Urinary bladder (tissue), 4 donors: Measurements from ENCODE around the gene ADPRHL1. TPM values are rescaled to one million over a fixed set of nuclear protein-coding genes. Genes with fewer than 3 reads are reported as not detected.
"Not testable (repeated sequence)": the region's sequence is repeated elsewhere in the genome, so short reads cannot be mapped to it uniquely, and the experiment has no call there.

Experiments
- DNase-seq: peaks from one replicate; pipeline ENCODE4 v3.0.0-alpha.2; 2015; ENCODE audit errors: extremely low spot score
- H3K27ac ChIP-seq: one replicate; pipeline ENCODE4 v1.5.1; 2013; ENCODE audit warnings: low read depth, mild to moderate bottlenecking, moderate library complexity
- H3K36me3 ChIP-seq: one replicate; pipeline ENCODE4 v1.6.1; 2013; ENCODE audit warnings: mild to moderate bottlenecking, moderate library complexity; ENCODE audit not compliant: insufficient read depth
- H3K4me1 ChIP-seq: one replicate; pipeline ENCODE4 v1.6.1; 2013; ENCODE audit warnings: mild to moderate bottlenecking, moderate library complexity; ENCODE audit not compliant: insufficient read depth
- H3K4me3 ChIP-seq: one replicate; pipeline ENCODE4 v1.5.1; 2013; ENCODE audit warnings: low read depth, low read length
- WGBS: extraction: QIAGEN DNeasy Blood & Tissue Kit; methylation state at CpG from one replicate; pipeline ENCODE4 v1.1.7; 2013; 5-methylcytosine and 5-hydroxymethylcytosine counted together
- polyA plus RNA-seq: library from polyadenylated mRNA; stranded (reverse); fragments of 200-250 nt; gene quantifications from one replicate; pipeline ENCODE4 v1.2.3, GENCODE V29; 2013
- total RNA-seq: library from RNA; depleted of rRNA; stranded (reverse); fragments of >200 nt; gene quantifications from one replicate; pipeline ENCODE4 v1.2.3, GENCODE V29; 2014
- donor health status: healthy with polysubstance abuse.
- donor health status: healthy.

ADPRHL1 gene
- total and polyA plus RNA-seq, 2 donors, result 2.6 to 6.0 TPM

- no peak overlapping the region for H3K27ac ChIP-seq
- H3K36me3 ChIP-seq, result no peaks in the 10 kb centered on the region
- no peak overlapping the region for H3K4me3 ChIP-seq
- H3K4me1 ChIP-seq, result no peaks in the 10 kb centered on the region
- DNase-seq, result no peak
- 81% methylated on average over 20 of the region's 20 CpGs for WGBS
Measured at GRCh38 chr13:113373811-113374485, 79.3 kb downstream of the ADPRHL1 start.

GRCh38 chr13:113371701-113372100, 81.6 kb downstream of the ADPRHL1 start:
- not testable (repeated sequence) for H3K4me3 ChIP-seq, H3K4me1 ChIP-seq, H3K27ac ChIP-seq, H3K36me3 ChIP-seq, DNase-seq
- 92% methylated on average over 3 of the region's 3 CpGs for WGBS

DNA sequence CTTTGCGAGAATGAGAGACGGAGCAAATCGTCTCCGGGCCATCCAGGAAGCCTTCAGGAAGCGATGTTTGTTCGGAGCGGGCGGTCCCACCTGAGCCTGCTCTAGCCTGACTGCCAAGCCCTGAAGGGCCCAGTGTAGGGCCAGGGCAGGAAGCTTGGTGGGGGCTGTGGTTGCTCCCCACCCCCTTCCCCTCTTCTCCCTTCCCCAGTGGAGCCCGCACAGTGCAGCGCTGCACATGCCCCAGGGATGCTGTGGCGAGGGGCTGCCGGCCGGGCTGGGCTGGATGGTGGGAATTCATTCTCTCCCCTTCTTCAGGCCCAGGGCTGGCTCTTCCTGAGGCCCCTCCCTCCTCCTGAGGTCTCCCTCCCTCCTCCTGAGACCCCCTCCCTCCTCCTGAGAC, 82.2 kb downstream of the ADPRHL1 start:
- Histone ChIP-seq H3K4me3 (no peak overlapping the region), H3K4me1 (no peaks in the 10 kb centered on the region), H3K27ac (no peak overlapping the region), H3K36me3 (no peaks in the 10 kb centered on the region)
- 89% methylated on average over 13 of the region's 13 CpGs for WGBS
- no peak for DNase-seq

- no peak overlapping the region for H3K4me3 ChIP-seq
- DNase-seq, result no peak
- H3K27ac ChIP-seq, result no peak overlapping the region
- no peaks in the 10 kb centered on the region for H3K4me1 ChIP-seq
- WGBS, result 82% methylated on average over 10 of the region's 10 CpGs
- H3K36me3 ChIP-seq, result no peaks in the 10 kb centered on the region
Measured at GRCh38 chr13:113369881-113370280, 83.4 kb downstream of the ADPRHL1 start.

DNA sequence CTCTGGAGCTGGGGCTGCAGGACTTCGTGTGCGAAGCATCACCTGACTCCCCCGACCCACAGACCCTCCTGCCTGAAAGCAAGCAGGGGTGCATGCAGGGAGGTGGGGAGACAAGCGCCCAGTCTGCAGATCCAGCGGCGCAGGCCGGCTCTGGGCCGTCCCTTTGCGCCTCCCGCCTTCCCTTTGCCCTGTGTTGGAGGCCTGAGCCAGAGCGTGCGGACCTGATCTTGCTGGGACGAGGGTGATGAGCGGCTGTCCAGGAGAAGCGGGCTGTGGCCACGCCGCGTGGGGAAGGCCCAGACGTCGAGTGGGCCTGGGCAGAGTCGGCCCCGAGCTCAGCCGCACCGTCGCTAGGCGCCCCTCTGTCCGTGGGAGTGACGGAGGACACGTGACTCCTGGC, 84.1 kb downstream of the ADPRHL1 start:
- DNase-seq, result no peak
- no peak overlapping the region for H3K4me3 ChIP-seq
- WGBS, result 90% methylated on average over 29 of the region's 29 CpGs
- H3K27ac ChIP-seq, result no peak overlapping the region
- no peaks in the 10 kb centered on the region for H3K4me1 ChIP-seq
- H3K36me3 ChIP-seq, result no peaks in the 10 kb centered on the region

DNA sequence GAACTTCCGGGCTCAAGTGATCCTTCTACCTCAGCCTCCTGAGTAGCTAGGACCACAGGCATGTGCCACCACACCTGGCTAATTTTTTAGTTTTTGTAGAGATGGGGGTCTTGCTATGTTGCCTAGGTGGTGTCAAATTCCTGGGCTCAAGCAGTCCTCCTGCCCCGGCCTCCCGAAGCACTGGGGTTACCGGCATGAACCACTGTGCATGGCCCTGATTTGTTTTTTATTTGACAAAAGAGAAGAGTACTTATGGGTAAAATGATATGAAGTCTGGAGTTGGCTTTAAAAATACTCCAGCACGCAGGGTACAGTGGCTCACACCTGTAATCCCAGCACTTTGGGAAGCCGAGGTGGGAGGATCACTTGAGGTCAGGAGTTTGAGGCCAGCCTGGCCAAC, 84.9 kb downstream of the ADPRHL1 start:
- WGBS, result 92% methylated on average over 6 of the region's 6 CpGs
- H3K4me1 ChIP-seq, result not testable (repeated sequence)

GRCh38 chr13:113367771-113368170, 85.5 kb downstream of the ADPRHL1 start:
- Histone ChIP-seq H3K4me3 (no peak overlapping the region), H3K4me1 (no peaks in the 10 kb centered on the region), H3K36me3 (no peaks in the 10 kb centered on the region), H3K27ac (no peak overlapping the region)
- no peak for DNase-seq
- 74% methylated on average over 6 of the region's 6 CpGs for WGBS

More for the DNA sequence above, 84.9 kb downstream of the ADPRHL1 start:
- not testable (repeated sequence) for H3K27ac ChIP-seq, DNase-seq, H3K4me3 ChIP-seq, H3K36me3 ChIP-seq

DNA sequence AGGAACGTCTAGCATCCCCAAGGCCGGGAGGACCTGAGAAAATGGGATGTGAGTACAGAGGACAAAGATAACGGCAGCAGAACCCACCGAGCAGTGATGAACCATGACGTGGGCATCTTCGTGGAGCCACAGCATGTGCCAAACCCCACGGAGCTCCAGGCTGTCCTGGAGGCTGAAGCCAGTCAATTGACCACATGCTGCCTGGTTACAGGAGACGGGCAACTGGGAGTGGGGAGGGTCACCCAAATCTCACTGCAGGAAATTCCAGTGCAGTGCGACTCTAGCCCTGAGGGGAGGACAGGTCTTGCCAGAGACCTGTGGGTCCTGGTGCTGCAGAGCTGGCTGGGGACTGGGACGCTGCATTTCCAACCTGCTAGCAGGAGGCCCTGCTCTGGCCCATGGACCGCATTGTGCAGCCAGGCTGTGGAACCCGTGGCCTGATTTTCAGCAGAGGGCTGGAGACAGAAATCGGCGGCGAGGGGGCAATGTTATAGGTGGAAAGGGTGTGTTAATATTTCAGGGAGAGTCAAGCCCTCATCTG, 86.2 kb downstream of the ADPRHL1 start:
- 86% methylated on average over 15 of the region's 15 CpGs for WGBS
- Histone ChIP-seq H3K4me3 (no peak overlapping the region), H3K27ac (no peak overlapping the region), H3K36me3 (no peaks in the 10 kb centered on the region), H3K4me1 (no peaks in the 10 kb centered on the region)
- DNase-seq, result no peak

GRCh38 chr13:113365971-113366588, 87.2 kb downstream of the ADPRHL1 start:
- Histone ChIP-seq H3K27ac (no peak overlapping the region), H3K36me3 (no peaks in the 10 kb centered on the region), H3K4me3 (no peak overlapping the region), H3K4me1 (no peaks in the 10 kb centered on the region)
- DNase-seq, result no peak
- 90% methylated on average over 9 of the region's 9 CpGs for whole genome bisulfite sequencing

GRCh38 chr13:113365583-113365970, 87.7 kb downstream of the ADPRHL1 start:
- Histone ChIP-seq H3K4me1 (no peaks in the 10 kb centered on the region), H3K4me3 (no peak overlapping the region), H3K36me3 (no peaks in the 10 kb centered on the region), H3K27ac (no peak overlapping the region)
- 95% methylated on average over 22 of the region's 22 CpGs for WGBS
- no peak for DNase-seq

DNA sequence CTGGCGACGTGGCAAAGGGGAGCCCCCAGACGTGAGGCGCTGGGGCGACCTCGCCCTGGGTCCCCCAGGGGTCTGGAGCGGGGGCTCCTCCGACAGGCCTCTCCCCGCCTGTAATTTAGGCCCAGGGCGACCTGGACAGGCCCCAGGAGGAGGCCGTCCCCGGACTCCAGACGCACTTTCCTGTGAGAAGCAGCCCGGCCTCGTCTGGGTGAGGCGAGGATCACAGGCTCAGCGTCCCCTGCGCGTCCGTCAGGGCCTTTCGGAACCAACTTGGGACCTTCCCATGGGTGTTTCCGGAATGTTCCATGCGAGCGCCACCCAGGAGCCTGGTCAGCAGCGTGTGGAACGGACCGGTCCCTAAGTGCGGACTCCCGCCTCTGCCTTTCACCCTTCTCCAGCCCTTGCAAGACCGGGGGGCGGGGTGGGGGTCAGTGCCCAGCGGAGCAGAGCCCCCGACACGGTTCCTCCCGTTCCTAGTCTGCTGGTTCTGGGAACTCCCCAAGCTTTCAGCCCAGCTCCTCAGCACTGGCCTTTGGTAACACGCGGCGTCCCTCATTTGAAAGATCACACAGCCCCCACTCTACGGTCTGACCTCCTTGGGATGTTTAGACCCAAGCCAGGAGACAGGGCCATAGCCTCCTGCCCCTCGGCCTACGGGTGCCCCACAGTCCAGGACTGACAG, 88.2 kb downstream of the ADPRHL1 start:
- H3K4me3 ChIP-seq, result peak overlapping the region; percentile 43
- no peak for DNase-seq
- WGBS, result 75% methylated on average over 41 of the region's 41 CpGs
- H3K36me3 ChIP-seq, result no peaks in the 10 kb centered on the region
- peak overlapping the region; percentile 60 for H3K27ac ChIP-seq
- no peaks in the 10 kb centered on the region for H3K4me1 ChIP-seq

GRCh38 chr13:113364311-113364889, 88.9 kb downstream of the ADPRHL1 start:
- DNase-seq, result no peak
- H3K4me3 ChIP-seq, result peak overlapping the region; percentile 43
- no peaks in the 10 kb centered on the region for H3K36me3 ChIP-seq
- no peaks in the 10 kb centered on the region for H3K4me1 ChIP-seq
- 10% methylated on average over 33 of the region's 41 CpGs for WGBS
- peak overlapping the region; percentile 60 for H3K27ac ChIP-seq

GRCh38 chr13:113361406-113361805, 91.9 kb downstream of the ADPRHL1 start:
- no peak for DNase-seq
- WGBS, result 76% methylated on average over 7 of the region's 7 CpGs
- H3K4me1 ChIP-seq, result no peaks in the 10 kb centered on the region

More at GRCh38 chr13:113361406-113361805, 91.9 kb downstream of the ADPRHL1 start:
- Histone ChIP-seq H3K36me3 (peaks cover 4% of the 10 kb centered on the region), H3K4me3 (no peak overlapping the region), H3K27ac (no peak overlapping the region)
